Neural progenitor cell (in vitro differentiated cells): ENCODE results near the gene FAM227A. TPM values are rescaled to one million over a fixed set of nuclear protein-coding genes. Genes with fewer than 3 reads are reported as not detected.

Experiments used
- DNase-seq: peaks from one replicate; pipeline ENCODE4 v3.0.0-alpha.2; 2016; ENCODE audit warnings: low spot score
- H2AFZ ChIP-seq: fragments of 200-600 bp; sonication (generic); replicated peaks from 2 replicates; pipeline ENCODE4 v1.6.1; 2016; ENCODE audit warnings: antibody characterized with exemption
- H3F3A ChIP-seq: fragments of 200-600 bp; sonication (generic); 2 replicates; pipeline ENCODE4 v1.6.1; 2016; ENCODE audit warnings: antibody characterized with exemption, low read depth
- H3K27ac ChIP-seq: fragments of 200-600 bp; sonication (generic); 2 replicates; pipeline ENCODE4 v1.5.1; 2016; ENCODE audit warnings: mild to moderate bottlenecking
- H3K27me3 ChIP-seq: fragments of 200-600 bp; sonication (generic); 2 replicates; pipeline ENCODE4 v1.6.1; 2016; ENCODE audit warnings: mild to moderate bottlenecking, moderate library complexity
- H3K36me3 ChIP-seq: fragments of 200-600 bp; sonication (generic); 2 replicates; pipeline ENCODE4 v1.5.1; 2016
- H3K4me1 ChIP-seq: fragments of 200-600 bp; sonication (generic); 2 replicates; pipeline ENCODE4 v1.6.1; 2016; ENCODE audit warnings: mixed run types
- H3K4me2 ChIP-seq: fragments of 200-600 bp; sonication (generic); 2 replicates; pipeline ENCODE4 v1.6.1; 2016
- H3K4me3 ChIP-seq: fragments of 200-600 bp; sonication (generic); 2 replicates; pipeline ENCODE4 v1.5.1; 2016
- H3K79me2 ChIP-seq: fragments of 200-600 bp; sonication (generic); 2 replicates; pipeline ENCODE4 v1.6.1; 2016; ENCODE audit warnings: low read depth
- H3K9ac ChIP-seq: fragments of 200-600 bp; sonication (generic); 2 replicates; pipeline ENCODE4 v1.6.1; 2016
- H3K9me3 ChIP-seq: fragments of 200-600 bp; sonication (generic); 2 replicates; pipeline ENCODE4 v1.5.1; 2016; ENCODE audit warnings: low read depth
- H4K20me1 ChIP-seq: fragments of 200-600 bp; sonication (generic); 2 replicates; pipeline ENCODE4 v1.6.1; 2016; ENCODE audit warnings: low read depth
- H3K27ac Mint-ChIP-seq: 3 replicates; pipeline ENCODE4 v1.8.0; 2021; ENCODE audit warnings: mixed read lengths
- H3K27me3 Mint-ChIP-seq: 2 replicates; pipeline ENCODE4 v1.8.0; 2022; ENCODE audit warnings: low read depth, mild to moderate bottlenecking, inconsistent platforms, moderate library complexity, mixed read lengths; ENCODE audit not compliant: insufficient read depth
- H3K36me3 Mint-ChIP-seq: 3 replicates; pipeline ENCODE4 v1.8.0; 2021; ENCODE audit warnings: mixed read lengths
- H3K4me1 Mint-ChIP-seq: 3 replicates; pipeline ENCODE4 v1.8.0; 2021; ENCODE audit warnings: mixed read lengths
- H3K4me3 Mint-ChIP-seq: 3 replicates; pipeline ENCODE4 v1.8.0; 2021; ENCODE audit warnings: mild to moderate bottlenecking, moderate library complexity, mixed read lengths
- H3K9me3 Mint-ChIP-seq: 3 replicates; pipeline ENCODE4 v1.8.0; 2020; ENCODE audit warnings: mixed read lengths
- CTCF ChIP-seq: fragments of 200-600 bp; sonication (generic); IDR thresholded peaks from 2 replicates; pipeline ENCODE4 v1.5.1; 2017; ENCODE audit warnings: antibody characterized with exemption, mild to moderate bottlenecking
- EZH2 ChIP-seq: fragments of 200-600 bp; sonication (generic); IDR thresholded peaks from 2 replicates; pipeline ENCODE4 v1.6.1; 2017; ENCODE audit warnings: antibody characterized with exemption, mild to moderate bottlenecking, moderate library complexity
- EZH2phosphoT487 ChIP-seq: fragments of 200-600 bp; sonication (generic); IDR thresholded peaks from 2 replicates; pipeline ENCODE4 v1.6.1; 2017; ENCODE audit warnings: antibody characterized with exemption
- total RNA-seq: library from RNA; depleted of rRNA; stranded (reverse); fragments of >200 nt; gene quantifications from 2 replicates; pipeline ENCODE4 v1.2.3, GENCODE V29; 2015; ENCODE audit warnings: low replicate concordance

The FAM227A gene
- total RNA-seq, 1 donor from 2014 or later, result 32.7 TPM

- no peak overlapping the region for H3K27ac ChIP-seq
- Mint-ChIP-seq H3K9me3 (no peaks in the 10 kb centered on the region), H3K27ac (no peak overlapping the region), H3K36me3 (peaks cover 12% of the 10 kb centered on the region), H3K4me3 (peak overlapping the region; percentile 27), H3K27me3 (peaks cover 5% of the 10 kb centered on the region), H3K4me1 (peaks cover 44% of the 10 kb centered on the region)
- TF ChIP-seq EZH2, result no peak
- TF ChIP-seq CTCF, result no peak
- TF ChIP-seq EZH2phosphoT487, result no peak
- peak overlapping the region; percentile 96 for H3K4me2 ChIP-seq
- H2AFZ ChIP-seq, result no peak overlapping the region
- H3K4me3 ChIP-seq, result peak overlapping the region; percentile 98
- no peak for DNase-seq
- H3K9ac ChIP-seq, result no peak overlapping the region
- peaks cover 65% of the 10 kb centered on the region for H3K79me2 ChIP-seq
- H4K20me1 ChIP-seq, result peaks cover 51% of the 10 kb centered on the region
- peaks cover 9% of the 10 kb centered on the region for H3F3A ChIP-seq
- no peaks in the 10 kb centered on the region for H3K9me3 ChIP-seq
- H3K36me3 ChIP-seq, result no peaks in the 10 kb centered on the region
- peaks cover 6% of the 10 kb centered on the region for H3K27me3 ChIP-seq
- H3K4me1 ChIP-seq, result peaks cover 25% of the 10 kb centered on the region
Observed at GRCh38 chr22:38696606-38697424, 40.6 kb upstream of the FAM227A start.

GRCh38 chr22:38694940-38695339 is 38.7 kb upstream of the FAM227A start:
- H3K27ac ChIP-seq, result no peak overlapping the region
- DNase-seq, result no peak
- H3K27me3 Mint-ChIP-seq, result no peaks in the 10 kb centered on the region
- no peaks in the 10 kb centered on the region for H3K9me3 ChIP-seq
- no peak for TF ChIP-seq CTCF
- no peak for TF ChIP-seq EZH2phosphoT487
- TF ChIP-seq EZH2, result no peak
- no peak overlapping the region for H3K4me3 Mint-ChIP-seq
- peaks cover 76% of the 10 kb centered on the region for H3K79me2 ChIP-seq
- H3K4me1 Mint-ChIP-seq, result peaks cover 35% of the 10 kb centered on the region
- no peak overlapping the region for H2AFZ ChIP-seq
- H3K4me2 ChIP-seq, result no peak overlapping the region
- no peaks in the 10 kb centered on the region for H3K36me3 ChIP-seq
- H3K9ac ChIP-seq, result no peak overlapping the region
- peaks cover 17% of the 10 kb centered on the region for H3K36me3 Mint-ChIP-seq
- peaks cover 65% of the 10 kb centered on the region for H4K20me1 ChIP-seq
- H3F3A ChIP-seq, result no peaks in the 10 kb centered on the region
- H3K27ac Mint-ChIP-seq, result no peak overlapping the region
- H3K4me1 ChIP-seq, result peaks cover 25% of the 10 kb centered on the region
- H3K4me3 ChIP-seq, result no peak overlapping the region
- H3K27me3 ChIP-seq, result no peaks in the 10 kb centered on the region
- no peaks in the 10 kb centered on the region for H3K9me3 Mint-ChIP-seq

GRCh38 chr22:38694049-38694448 is 37.9 kb upstream of the FAM227A start:
- Histone ChIP-seq H3K9ac (no peak overlapping the region), H3K9me3 (no peaks in the 10 kb centered on the region), H3K27ac (no peak overlapping the region), H3K4me2 (no peak overlapping the region), H3K4me1 (peaks cover 17% of the 10 kb centered on the region), H4K20me1 (peaks cover 56% of the 10 kb centered on the region), H3F3A (no peaks in the 10 kb centered on the region), H2AFZ (no peak overlapping the region), H3K4me3 (no peak overlapping the region), H3K27me3 (no peaks in the 10 kb centered on the region), H3K79me2 (peaks cover 68% of the 10 kb centered on the region), H3K36me3 (no peaks in the 10 kb centered on the region)
- H3K4me3 Mint-ChIP-seq, result no peak overlapping the region
- TF ChIP-seq CTCF (no peak), EZH2phosphoT487 (no peak)
- H3K36me3 Mint-ChIP-seq, result peaks cover 17% of the 10 kb centered on the region
- DNase-seq, result no peak
- no peak overlapping the region for H3K27ac Mint-ChIP-seq
- no peaks in the 10 kb centered on the region for H3K27me3 Mint-ChIP-seq
- peaks cover 26% of the 10 kb centered on the region for H3K4me1 Mint-ChIP-seq
- no peaks in the 10 kb centered on the region for H3K9me3 Mint-ChIP-seq
